Measurements from ENCODE around the gene DCAF10. TPM values are rescaled to one million over a fixed set of nuclear protein-coding genes. Genes with fewer than 3 reads are reported as not detected.

DCAF10 gene
- total RNA-seq, 2 experiments from 2014 or later: 7.2 to 7.5 TPM

- CTCF ChIA-PET: no interaction called here
- peaks cover 44% of the 10 kb centered on the region for H3K36me3 Mint-ChIP-seq (ENCODE audit: low read depth)
- Histone ChIP-seq H3K9me3 (ENCODE audit: control insufficient read depth in 1 of 2, insufficient read depth in 1 of 2, low read length in 2 of 2) (no peaks in the 10 kb centered on the region), H3K27ac (ENCODE audit: low read depth in 1 of 2, low read length in 2 of 2) (no peak overlapping the region), H3K4me1 (ENCODE audit: insufficient read depth, low read length) (no peaks in the 10 kb centered on the region), H3K36me3 (ENCODE audit: insufficient read depth, low read length) (peaks cover 4% of the 10 kb centered on the region), H3K4me3 (ENCODE audit: low read length) (no peak overlapping the region), H3K27me3 (ENCODE audit: control insufficient read depth in 1 of 2, insufficient read depth in 2 of 2, low read length in 2 of 2) (no peaks in the 10 kb centered on the region)
- intact Hi-C loops (cut with DNase I, micrococcal nuclease): no loop called here
- POLR2A ChIA-PET: no interaction called here
- ATAC-seq (ENCODE audit: poor library complexity) (no peak), DNase-seq (no peak)
- H3K9me3 Mint-ChIP-seq: no peaks in the 10 kb centered on the region
- no peaks in the 10 kb centered on the region for H3K4me1 Mint-ChIP-seq (ENCODE audit: low read depth)
- no peak for TF ChIP-seq CTCF (IDR thresholded peaks at IDR 0.05)
- no peak overlapping the region for H3K4me3 Mint-ChIP-seq
- no peak overlapping the region for H3K27ac Mint-ChIP-seq
- no peaks in the 10 kb centered on the region for H3K27me3 Mint-ChIP-seq
Observed at GRCh38 chr9:37852222-37852621, 51.6 kb downstream of the DCAF10 start.

GRCh38 chr9:37856551-37856950, 56.0 kb downstream of the DCAF10 start:
- no peaks in the 10 kb centered on the region for H3K4me1 ChIP-seq (ENCODE audit: insufficient read depth, low read length)
- H3K9me3 ChIP-seq (ENCODE audit: control insufficient read depth in 1 of 2, insufficient read depth in 1 of 2, low read length in 2 of 2): no peaks in the 10 kb centered on the region
- H3K27ac ChIP-seq (ENCODE audit: low read depth in 1 of 2, low read length in 2 of 2): no peak overlapping the region
- Mint-ChIP-seq H3K27me3 (no peaks in the 10 kb centered on the region), H3K36me3 (ENCODE audit: low read depth) (peaks cover 64% of the 10 kb centered on the region), H3K4me3 (no peak overlapping the region), H3K9me3 (no peaks in the 10 kb centered on the region), H3K27ac (no peak overlapping the region), H3K4me1 (ENCODE audit: low read depth) (no peaks in the 10 kb centered on the region)
- H3K36me3 ChIP-seq (ENCODE audit: insufficient read depth, low read length): peaks cover 41% of the 10 kb centered on the region
- DNase-seq (no peak), ATAC-seq (ENCODE audit: poor library complexity) (no peak)
- H3K27me3 ChIP-seq (ENCODE audit: control insufficient read depth in 1 of 2, insufficient read depth in 2 of 2, low read length in 2 of 2): no peaks in the 10 kb centered on the region
- TF ChIP-seq CTCF (IDR thresholded peaks at IDR 0.05): no peak
- ChIA-PET POLR2A (no interaction called here), CTCF (no interaction called here)
- intact Hi-C loops (cut with DNase I, micrococcal nuclease): no loop called here
- no peak overlapping the region for H3K4me3 ChIP-seq (ENCODE audit: low read length)

GRCh38 chr9:37859043-37859442, 58.4 kb downstream of the DCAF10 start:
- ATAC-seq (ENCODE audit: poor library complexity) (no peak), DNase-seq (no peak)
- Histone ChIP-seq H3K4me1 (ENCODE audit: insufficient read depth, low read length) (no peaks in the 10 kb centered on the region), H3K4me3 (ENCODE audit: low read length) (no peak overlapping the region), H3K27me3 (ENCODE audit: control insufficient read depth in 1 of 2, insufficient read depth in 2 of 2, low read length in 2 of 2) (no peaks in the 10 kb centered on the region), H3K36me3 (ENCODE audit: insufficient read depth, low read length) (peaks cover 53% of the 10 kb centered on the region), H3K27ac (ENCODE audit: low read depth in 1 of 2, low read length in 2 of 2) (no peak overlapping the region), H3K9me3 (ENCODE audit: control insufficient read depth in 1 of 2, insufficient read depth in 1 of 2, low read length in 2 of 2) (no peaks in the 10 kb centered on the region)
- no peak for TF ChIP-seq CTCF (IDR thresholded peaks at IDR 0.05)
- CTCF ChIA-PET: no interaction called here
- POLR2A ChIA-PET: no interaction called here
- no peaks in the 10 kb centered on the region for H3K9me3 Mint-ChIP-seq
- intact Hi-C loops (cut with DNase I, micrococcal nuclease): no loop called here
- no peak overlapping the region for H3K27ac Mint-ChIP-seq
- no peaks in the 10 kb centered on the region for H3K4me1 Mint-ChIP-seq (ENCODE audit: low read depth)
- H3K27me3 Mint-ChIP-seq: no peaks in the 10 kb centered on the region
- peaks cover 70% of the 10 kb centered on the region for H3K36me3 Mint-ChIP-seq (ENCODE audit: low read depth)
- H3K4me3 Mint-ChIP-seq: no peak overlapping the region
